H1 (cell line): ENCODE results near the gene UGT1A3.

ENCODE experiments used
- BCL11A ChIP-seq, 2 experiments: IDR thresholded peaks; one replicate each; pipeline ENCODE4 v1.6.1; 2011; ENCODE audit warnings: low read depth in 2 of 2, low read length in 2 of 2, mild to moderate bottlenecking in 2 of 2
- CEBPB ChIP-seq: IDR thresholded peaks from 2 replicates; pipeline ENCODE4 v1.6.1; 2012; ENCODE audit warnings: low read depth, low read length
- CHD2 ChIP-seq: IDR thresholded peaks from 2 replicates; pipeline ENCODE4 v1.6.1; 2012; ENCODE audit warnings: low read length, improper control_type of control experiment
- EZH2 ChIP-seq: fragments of 200-600 bp; sonication (generic); IDR thresholded peaks from 2 replicates; pipeline ENCODE4 v1.7.1; 2012; ENCODE audit warnings: low read depth, mild to moderate bottlenecking, moderate library complexity, low read length, inconsistent platforms; ENCODE audit not compliant: severe bottlenecking
- GABPA ChIP-seq: IDR thresholded peaks from 2 replicates; pipeline ENCODE4 v1.6.1; 2011; ENCODE audit warnings: mild to moderate bottlenecking, low read length, moderate library complexity, borderline replicate concordance; ENCODE audit not compliant: insufficient read depth
- POLR2AphosphoS5 ChIP-seq: IDR thresholded peaks from 2 replicates; pipeline ENCODE4 v1.6.1; 2011; ENCODE audit warnings: low read depth, low read length
- RFX5 ChIP-seq: IDR thresholded peaks from 2 replicates; pipeline ENCODE4 v1.6.1; 2011; ENCODE audit warnings: low read depth, low read length, improper control_type of control experiment, borderline replicate concordance
- SIN3A ChIP-seq, 2 experiments: IDR thresholded peaks in 1 of 2; conservative IDR thresholded peaks in 1 of 2; 2 replicates each; pipeline ENCODE4 v1.6.1; 2011 to 2012; ENCODE audit warnings: low read length in 2 of 2, improper control_type of control experiment in 1 of 2, low read depth in 1 of 2, mild to moderate bottlenecking in 1 of 2
- TF ChIP-seq, protein P1 (sequence below), 3 experiments: IDR thresholded peaks; 1 replicate in 2 of 3; 2 replicates in 1 of 3; pipeline versions ENCODE4 v1.5.1 to v1.6.1; 2011; ENCODE audit warnings: low read length in 3 of 3, mild to moderate bottlenecking in 3 of 3, inconsistent platforms in 2 of 3, low read depth in 1 of 3, moderate library complexity in 1 of 3; ENCODE audit not compliant: insufficient read depth in 1 of 3; ENCODE audit errors: control extremely low read depth in 1 of 3

DNA sequence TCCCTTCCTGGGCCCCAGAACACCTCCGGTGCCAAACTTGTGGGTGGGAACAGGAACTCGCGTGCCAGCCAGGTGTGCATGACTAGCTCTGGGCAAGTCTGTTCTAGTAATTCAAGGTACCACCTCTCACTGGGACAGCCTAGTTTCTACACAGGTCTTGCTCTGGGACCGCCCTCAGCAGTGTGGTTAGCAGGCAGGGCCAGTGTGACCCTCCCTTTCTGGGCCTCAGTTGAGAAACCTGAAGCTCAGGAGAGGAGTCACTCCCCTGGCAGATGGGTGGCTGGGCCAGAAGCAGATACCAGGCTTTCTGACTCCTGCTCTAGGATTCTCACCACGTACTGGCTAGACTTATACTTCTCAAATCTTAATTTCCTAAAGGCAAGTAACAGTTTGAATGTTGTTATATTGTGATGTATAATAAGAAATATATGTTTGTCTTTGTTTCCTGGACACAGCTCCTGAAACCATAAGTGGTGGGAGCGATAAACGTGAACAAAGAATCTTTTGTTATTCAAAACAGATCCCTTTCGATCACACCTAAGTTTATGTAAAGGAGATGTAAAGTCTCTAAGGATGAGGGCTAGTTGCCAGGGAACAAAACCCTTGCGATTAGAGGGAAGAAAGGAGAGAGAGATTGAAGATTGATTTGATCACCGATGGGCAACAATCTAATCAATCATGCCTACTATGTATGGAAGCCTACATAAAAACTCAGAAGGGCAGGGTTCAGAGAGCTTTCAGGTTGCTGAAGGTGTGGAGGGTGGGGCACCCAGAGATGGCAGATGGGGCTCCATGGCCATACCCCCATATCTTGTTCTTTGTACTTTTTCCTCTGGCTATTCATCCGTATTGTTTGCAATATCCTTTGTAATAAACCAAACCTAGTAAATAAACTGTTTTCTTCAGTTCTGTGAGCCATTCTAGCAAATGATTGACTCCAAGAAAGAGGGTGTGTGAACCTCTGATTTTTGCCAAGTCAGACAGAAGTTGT lies 37.1 kb upstream of the UGT1A3 start:
- TF ChIP-seq, protein P1, sequence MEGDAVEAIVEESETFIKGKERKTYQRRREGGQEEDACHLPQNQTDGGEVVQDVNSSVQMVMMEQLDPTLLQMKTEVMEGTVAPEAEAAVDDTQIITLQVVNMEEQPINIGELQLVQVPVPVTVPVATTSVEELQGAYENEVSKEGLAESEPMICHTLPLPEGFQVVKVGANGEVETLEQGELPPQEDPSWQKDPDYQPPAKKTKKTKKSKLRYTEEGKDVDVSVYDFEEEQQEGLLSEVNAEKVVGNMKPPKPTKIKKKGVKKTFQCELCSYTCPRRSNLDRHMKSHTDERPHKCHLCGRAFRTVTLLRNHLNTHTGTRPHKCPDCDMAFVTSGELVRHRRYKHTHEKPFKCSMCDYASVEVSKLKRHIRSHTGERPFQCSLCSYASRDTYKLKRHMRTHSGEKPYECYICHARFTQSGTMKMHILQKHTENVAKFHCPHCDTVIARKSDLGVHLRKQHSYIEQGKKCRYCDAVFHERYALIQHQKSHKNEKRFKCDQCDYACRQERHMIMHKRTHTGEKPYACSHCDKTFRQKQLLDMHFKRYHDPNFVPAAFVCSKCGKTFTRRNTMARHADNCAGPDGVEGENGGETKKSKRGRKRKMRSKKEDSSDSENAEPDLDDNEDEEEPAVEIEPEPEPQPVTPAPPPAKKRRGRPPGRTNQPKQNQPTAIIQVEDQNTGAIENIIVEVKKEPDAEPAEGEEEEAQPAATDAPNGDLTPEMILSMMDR (IDR thresholded peaks at IDR 0.05; ENCODE audit: control extremely low read depth in 1 of 3, insufficient read depth in 1 of 3, low read depth in 1 of 3, low read length in 3 of 3): no peak
- TF ChIP-seq RFX5 (no peak), GABPA (no peak), SIN3A (conservative IDR thresholded peaks at IDR 0.05 in 1 of 2, IDR thresholded peaks at IDR 0.05 in 1 of 2; ENCODE audit: low read depth in 1 of 2, low read length in 2 of 2) (no peak), BCL11A (IDR thresholded peaks at IDR 0.05; ENCODE audit: low read depth in 2 of 2, low read length in 2 of 2) (no peak), CEBPB (no peak), POLR2AphosphoS5 (no peak), EZH2 (no peak), CHD2 (no peak)
